NOMO-1 (cell line): ENCODE measurements around the gene RIPK4.

Experiments used
- DNase-seq, 2 experiments: peaks; one replicate each; lab custom pipeline; 2025; ENCODE audit not compliant: unreplicated experiment in 2 of 2; lab: John Stamatoyannopoulos, UW

The RIPK4 gene

DNA sequence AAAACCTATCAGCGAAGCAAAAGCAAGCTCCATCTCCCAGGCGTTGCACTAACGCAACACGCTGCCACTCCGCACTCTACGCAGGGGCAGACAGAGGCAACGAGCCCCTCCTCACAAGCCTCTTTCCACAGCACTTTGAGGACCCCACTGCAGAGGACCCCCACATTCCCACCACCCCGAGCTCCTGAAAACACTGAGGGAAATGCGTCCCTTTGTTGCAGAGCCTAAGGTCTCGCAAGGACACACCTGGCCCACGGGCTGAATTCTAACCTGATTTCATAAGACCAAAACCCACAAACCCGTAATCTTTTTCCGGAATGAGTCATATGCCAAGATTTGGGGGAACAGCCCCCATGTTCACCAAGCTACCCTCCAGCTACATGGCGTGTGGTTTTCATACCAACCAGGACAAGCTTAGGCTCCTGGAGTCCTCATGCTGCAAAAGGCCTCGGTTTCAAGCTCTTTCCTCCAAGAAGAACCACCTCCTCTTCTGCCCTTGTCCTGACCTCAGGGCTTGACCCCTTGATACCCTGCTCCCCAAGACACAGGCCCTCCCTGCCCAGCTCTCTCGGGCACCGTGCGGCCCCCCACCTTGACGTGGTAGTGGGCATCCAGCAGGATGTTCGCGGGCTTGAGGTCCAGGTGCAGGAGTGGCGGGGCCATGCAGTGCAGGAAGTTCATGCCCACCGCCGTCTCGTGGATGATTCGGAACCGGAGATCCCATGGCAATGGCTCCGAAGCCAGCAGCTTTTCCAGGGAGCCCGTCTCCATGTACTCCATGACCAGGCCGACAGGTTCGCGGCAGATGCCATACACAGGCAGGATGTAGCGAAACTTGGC lies 10.7 kb downstream of the RIPK4 start:
- DNase-seq, result no peak

DNA sequence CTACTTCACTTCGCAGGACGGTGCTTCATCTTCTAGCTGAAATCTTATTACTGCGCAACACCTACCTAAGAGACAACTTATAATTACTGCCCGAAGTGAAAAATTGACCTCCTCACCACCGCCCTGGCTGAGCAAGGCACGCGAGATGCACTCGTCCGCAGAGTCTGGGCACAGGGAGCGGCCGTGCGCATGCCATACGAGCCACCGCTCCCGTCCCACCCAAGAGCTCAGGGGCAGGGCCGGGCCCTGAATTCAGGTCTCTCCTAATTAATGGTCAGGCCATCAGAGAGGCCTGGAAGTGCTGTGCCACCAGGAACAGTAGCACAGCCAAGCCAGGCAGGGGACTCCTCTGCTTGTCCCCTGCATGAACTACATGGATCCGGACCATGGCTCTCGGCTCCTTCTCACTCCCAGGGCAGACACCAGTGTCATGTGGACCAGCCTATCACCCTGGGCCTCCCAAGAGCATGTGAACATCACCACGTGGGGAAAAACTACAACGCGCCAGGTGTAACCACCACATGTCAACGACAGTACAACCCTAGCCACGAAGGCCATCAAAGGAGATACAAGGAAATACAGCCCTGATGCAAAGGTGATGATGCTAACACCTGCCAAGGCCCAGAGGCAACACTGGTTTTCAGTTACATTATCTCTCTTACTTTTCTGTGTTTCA lies 11.5 kb downstream of the RIPK4 start:
- no peak for DNase-seq

DNA sequence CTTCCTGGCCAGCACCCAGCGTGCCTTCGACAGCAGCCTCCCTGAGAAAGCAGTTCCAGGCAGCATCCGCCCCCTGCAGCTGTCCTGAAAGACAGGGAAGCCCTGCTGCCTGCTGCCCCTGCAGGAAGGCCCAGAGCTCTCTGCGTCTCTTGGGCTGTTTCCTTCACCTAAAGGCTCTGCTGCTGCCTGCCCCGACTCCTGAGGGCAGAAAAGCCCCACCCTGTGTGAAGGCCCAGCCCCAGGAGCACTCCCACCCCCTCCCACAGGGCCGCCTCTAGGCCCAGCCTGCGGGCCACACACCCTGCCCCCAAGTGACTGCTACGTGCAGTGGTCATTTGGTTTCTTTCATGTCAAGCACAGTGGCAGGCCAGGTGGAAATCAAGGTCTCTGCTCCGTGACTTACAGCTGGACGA lies 12.4 kb downstream of the RIPK4 start:
- DNase-seq, result no peak

DNA sequence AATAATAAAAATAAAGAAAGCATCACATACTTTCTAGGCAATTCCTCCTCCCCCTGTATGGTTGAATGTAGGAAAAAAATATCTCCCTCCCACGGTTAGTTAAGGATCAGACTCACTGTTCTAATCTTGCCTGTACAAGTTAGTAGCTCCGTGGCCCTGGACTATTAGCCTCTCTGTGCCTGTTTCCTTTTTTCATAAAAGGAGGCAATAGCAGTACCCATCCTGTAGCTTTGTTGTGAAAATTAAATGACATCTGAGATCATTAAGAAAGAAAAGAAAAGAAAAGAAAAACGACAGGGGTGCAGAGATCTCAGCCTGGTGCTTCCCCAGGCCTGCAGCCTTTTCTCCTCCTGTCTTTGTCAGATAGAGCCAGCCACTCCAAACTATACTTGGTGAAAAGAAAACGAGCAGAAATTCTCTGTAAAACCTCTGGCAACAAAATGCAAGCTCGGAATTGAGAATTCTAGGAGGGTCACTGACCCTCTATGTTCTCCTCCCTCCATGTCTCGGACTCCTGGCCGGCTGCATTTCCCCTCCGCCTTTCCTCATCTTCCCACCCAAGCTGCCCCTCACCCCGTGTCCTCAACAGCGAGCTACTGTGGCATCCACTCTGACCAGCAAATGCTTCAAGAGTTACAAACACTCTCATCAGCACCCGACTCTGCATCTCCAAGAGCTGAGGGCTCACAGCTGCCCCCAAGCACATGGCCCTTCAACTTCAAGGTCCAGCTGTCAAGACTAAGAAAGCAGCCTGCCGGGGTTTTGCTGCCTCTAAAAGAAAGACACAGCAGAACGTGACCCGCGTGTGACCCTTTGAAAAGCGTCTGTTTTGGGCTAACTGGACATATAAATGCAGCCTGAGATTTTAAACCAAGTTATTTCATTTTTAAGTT lies 13.6 kb downstream of the RIPK4 start:
- no peak for DNase-seq

DNA sequence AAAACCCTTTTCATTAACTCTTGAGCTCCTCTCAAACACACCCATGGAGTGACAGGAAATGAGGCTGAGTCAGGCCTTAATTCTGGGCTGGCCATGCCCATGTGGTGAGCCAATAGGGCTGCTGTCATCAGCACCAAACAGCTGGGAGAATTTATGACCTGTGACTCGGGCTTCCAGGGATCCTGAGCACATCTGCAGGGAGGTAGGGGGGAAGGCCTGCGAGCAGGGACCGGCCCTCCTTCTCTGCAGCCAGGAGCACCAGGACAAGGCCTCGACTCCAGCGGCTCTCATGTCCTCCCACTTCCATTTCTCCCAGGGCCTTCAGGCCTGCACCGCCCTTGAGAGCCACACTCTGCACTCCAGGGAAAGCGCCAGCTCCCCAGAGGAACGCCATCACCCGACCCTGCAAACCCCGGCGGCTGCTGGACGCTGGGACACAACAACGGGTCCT lies 14.6 kb downstream of the RIPK4 start:
- peak; percentile 14 to 23 for DNase-seq

DNA sequence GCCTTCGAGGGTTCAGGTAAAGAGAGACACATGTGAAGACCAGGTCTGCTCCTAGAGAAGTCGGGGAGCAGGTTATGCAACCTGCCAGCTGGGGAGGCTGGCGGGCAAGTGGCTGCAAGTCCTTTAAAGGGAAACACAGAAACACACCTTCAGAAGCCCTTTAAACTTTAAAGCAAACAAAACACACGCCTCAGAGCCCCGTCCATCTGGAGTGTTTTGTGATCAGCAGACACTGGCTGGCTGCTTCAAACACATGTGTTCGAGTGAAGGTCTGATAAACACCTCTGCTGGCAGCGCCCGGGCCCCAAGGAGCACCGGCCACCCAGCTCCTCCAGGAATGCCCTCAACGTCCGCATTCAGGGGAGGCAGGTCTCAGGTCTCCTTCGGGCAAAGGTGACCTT lies 15.2 kb downstream of the RIPK4 start:
- no peak for DNase-seq

DNA sequence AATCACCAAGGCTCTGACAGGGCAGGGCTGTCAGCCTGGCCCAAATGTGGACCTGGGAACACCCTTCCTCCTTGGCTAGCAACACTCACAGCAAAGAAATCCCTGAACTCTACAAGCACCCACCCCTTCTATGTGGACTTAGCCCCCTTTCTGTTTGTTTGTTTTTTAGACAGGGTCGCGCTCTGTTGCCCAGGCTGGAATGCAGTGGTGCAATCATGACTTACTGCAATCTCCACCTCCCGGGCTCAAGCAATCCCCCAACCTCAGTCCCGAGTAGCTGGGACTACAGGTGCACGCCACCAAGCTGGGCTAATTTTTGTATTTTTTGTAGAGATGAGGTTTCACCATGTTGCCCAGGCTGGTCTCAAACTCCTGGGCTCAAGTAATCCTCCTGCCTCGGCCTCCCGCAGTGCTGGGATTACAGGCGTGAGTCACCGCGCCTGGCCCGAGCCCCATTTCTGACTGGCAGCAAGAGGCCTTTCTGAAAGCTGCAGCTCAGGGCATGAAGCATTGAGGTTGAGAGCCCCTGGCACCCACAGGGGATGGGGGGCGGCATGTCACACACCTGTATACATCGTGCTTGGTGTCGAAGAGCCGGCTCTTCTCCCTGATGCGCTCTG lies 16.2 kb downstream of the RIPK4 start:
- DNase-seq, result no peak

DNA sequence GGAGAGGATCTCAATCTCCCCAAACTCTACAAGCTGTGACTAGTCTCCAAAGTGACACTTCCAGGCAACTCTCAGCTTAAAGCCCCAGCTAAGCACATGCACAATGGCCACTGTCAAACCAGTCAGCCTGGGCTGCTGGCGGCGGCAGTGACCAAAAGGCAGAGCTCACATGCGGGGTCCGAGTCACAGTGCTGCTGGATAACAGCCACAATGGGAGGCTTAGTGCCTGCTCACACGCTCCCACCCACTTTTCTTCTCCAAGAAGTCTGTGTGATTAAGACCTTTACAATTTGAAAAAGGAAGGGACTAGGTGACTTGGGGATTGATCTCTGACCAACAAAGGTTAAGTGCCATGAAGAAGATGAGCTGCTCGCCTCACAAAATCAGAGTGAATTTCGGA lies 16.8 kb downstream of the RIPK4 start:
- no peak for DNase-seq

DNA sequence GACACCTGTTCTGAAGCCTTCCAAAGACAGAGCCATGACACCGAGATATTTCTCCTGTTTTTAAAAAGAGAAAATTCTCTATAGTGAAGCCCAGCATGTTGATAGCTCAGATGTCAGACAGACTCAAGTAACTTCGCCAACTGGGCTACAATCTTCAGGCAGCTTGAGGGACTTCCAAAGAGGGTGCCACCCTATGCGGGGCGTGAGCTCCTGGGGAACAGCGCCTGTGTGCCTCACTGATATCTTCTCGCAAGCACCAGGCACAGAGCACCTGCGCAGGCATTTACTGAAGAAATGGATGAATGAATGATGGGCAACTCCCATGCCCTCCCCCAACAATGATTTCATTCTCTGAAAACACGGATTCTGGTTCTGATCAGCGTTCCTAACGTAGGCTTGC lies 17.6 kb downstream of the RIPK4 start:
- no peak for DNase-seq

DNA sequence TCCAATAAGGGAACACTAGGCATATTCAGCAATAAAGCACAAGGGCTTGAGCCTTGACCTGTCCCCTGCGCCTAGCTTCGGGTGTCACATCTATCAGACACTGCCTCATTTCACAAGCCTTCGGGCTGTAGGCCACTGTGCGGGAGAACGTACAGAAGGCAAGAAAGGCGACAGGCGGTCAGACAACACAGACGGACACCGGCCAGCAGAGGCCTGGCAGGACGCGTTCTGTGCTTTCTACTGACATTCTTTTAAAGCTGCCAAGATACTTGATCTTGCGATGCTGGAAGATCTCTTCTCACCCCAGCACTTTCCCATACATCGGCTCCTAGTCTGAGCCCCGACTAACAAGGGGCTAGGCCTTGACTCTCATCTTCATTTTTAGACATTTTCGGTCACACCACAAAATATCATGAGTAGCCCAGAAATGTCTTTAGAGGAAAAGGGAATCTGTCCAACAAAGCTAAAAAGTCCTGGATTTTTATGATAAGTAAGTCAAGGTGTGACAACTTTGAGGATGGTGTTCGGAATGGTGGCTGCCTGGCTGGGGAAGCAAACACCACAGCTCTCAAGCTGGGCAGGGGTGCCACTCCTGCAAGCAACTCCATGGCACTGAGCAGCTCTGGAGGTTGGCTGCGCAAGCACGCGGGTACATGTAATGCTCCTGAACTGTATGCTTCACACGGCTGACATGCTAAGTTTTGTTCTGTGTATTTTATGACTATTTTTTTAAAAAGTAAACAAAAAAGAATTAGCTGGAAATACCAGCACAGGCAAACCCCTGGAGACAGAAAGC lies 18.7 kb downstream of the RIPK4 start:
- DNase-seq, result no peak

DNA sequence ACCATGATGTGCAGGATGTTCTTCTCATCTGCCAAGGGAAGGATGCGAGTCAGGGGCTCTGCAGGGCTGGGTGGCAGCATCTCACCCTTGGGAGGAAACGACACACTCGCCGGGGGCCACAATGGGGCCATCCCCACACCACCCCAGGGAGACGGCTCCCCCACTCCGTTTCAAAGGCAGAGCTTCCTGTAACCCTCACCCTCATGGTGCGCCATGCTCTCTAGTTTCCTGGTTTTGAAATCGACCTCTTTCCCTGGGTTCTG lies 20.2 kb downstream of the RIPK4 start:
- DNase-seq, result no peak

DNA sequence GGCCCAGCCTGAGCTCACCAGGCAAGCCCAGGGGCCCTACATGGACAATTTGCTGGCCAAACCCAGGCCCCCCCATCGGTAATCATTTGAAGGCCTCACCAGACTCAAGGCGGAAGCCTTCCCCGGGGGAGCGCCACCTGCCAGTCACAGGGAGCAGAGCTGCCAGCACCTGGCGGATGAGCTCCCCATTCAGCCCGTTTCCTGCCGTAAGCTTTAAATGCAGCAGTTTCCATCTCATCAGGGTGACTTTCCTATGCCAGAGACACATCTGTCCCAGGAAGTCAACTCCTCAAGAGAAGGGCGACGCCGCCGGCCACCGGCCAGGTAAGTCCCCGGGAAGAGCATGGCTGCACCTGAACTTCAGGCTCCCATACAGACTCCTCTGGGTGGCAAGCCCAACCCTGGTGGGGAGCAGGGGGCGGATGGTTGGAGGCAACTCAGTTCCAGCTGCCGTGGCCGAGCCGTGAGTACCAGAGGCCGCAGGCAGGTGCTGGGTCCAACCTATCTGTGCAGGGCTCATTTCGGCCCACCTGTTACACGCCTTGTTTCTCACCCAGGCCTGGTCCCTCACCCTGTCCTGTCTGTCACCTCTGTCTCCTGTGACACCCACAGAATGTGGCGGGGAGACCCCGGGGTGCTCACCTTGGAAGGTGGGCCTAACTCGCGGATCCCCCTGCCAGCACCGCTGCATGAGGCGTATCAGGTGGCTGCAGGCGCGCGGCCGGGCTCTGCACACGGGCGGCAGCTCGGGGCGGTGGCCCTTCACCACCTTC lies 20.7 kb downstream of the RIPK4 start:
- no peak for DNase-seq

DNA sequence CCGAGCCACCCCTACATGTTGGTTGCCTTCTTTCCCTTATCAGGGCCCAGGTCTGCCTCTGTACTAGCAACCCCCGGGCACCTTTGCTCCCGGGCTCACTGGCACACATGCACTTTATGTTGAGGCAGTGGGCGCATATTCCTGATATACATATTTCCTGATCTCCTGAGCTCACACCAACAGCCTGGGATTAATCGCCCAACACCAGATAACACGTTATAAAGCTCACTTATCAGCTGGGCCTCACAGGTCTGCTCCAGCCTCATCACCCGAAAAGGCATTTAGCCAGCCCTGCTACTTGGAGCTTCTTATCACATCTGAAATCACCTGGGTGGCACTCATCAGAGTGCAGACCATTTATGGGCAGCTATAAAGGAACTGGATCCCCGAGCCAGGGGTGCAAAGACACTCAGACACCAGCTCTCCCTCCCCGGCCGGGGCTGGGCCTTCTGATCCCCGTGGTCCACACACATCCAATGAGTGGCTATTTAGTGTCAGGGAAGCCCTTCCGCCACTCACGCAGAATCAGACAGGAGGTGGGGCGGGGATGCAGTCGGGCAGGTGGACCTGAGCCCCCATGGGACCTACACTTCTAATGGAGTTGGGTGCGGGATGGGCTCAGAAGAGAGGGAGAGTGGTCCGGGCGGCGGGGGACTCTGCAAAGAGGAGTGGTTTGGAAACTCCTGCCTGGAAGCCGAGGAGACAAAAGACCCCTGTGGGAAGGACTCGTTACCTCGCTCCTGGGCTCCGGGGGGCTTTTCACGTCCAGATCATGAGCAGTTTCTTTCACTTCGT lies 21.6 kb downstream of the RIPK4 start:
- DNase-seq, result no peak

DNA sequence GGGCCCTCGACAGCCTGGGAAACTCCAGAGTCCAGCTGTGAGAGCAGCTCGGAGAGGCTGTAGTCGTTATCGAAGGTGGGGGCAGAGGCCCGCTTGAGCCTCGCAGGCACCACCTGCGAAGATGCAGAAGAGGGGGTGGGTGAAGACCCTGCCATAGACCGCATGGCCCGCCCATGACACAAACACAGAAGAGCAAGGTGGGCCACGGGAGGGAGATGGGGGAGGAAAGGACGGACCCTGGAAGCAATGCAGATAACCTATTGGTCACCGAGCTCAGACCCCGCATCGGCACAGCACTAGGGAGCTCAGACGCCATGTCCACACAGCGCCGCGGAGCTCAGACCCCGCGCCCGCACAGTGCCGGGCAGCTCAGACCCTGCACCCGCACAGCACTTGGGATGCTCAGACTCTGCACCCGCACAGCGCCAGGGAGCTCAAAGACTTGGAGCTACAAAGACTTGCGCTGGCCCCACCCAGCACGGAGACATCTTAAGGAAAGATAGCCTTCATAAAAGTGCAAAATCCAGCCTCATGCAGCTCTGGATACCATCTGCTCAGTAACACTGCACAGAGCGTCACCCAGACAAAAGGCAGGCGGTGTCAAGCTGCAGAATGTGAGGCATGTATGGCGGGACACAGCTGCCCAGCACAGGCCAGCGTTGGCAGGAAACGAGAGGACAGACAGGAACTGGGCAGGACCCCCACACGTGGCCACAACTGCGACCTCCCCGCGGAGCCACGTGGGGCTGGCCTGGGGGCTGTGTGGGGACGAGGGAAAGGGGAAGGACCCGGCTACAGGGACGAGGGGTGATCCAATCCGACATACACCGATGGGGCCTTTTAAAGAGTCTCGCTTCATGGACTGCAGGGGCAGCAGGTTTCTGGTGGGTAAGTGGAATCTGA lies 22.6 kb downstream of the RIPK4 start:
- no peak for DNase-seq

DNA sequence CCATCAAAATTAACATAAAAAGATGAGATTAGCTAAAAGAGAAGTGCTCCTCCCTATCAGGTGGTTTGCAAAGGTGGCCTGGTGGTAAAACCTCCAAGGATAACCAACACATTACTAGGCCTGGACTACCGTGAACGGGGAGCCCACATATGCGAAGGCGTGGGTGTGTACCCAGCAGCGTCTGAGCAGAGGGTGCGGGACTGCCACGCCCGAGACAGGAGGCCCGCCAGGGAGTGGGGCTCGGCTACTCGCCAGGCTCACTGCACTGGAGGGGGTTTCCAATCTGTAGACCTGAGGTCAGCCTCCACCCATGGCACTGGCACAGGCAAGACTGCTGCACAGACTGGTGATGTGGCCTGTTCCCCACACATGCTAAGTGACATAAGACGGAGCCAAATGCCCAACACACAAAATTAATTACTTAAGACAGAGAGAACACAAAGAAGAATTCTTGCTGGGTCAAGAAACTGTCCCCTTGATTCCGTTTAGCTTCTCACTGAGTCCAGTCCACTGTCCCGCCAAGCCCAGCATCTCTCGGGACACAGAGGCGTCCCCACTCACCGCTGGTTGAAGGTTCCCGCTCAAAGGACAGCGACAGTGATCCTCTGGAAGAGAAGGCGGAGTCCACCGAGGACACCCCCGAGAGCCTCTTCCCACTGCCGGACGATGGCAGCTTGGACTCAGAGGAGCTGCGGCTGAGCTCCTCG lies 23.4 kb downstream of the RIPK4 start:
- no peak for DNase-seq

DNA sequence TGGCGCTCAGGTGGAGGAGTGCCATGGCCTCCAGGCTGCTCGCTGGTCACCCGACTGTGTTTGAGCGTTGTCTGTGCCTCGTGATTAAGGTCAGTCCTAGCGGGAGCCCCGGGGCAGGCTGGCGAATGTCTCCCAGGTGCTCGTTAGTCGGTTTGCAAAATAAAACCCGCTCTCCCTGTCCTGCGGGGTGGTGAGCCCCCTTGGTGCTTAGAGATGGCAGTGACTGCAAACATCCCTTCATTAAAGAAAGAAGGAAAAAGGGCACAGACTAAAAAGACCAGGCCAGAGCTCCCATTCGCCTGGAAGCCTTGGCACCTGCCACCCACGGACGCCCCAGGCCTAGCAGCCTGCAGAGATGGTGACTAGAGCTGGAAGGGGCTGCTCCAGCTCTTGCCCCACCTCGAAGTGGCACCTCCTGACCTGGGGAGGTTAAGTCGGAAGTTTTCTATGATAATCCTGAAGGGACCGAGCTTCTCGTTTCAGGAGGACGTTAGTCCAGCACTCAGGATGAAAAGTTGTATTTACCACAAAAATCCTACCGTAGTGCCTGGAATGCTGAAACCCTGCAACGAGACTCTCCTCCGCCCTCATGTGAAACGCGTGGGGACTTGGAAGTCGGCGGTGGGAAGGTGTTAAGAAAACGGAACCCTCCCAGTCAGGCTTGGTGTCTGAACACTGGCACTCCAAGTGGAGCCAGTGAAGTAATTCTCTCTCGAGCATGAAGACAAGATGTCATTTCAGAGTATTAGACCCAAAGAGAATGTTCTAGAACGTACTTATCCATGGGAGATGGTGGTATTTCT lies 24.6 kb downstream of the RIPK4 start:
- DNase-seq, result no peak
